Measurements from ENCODE around the gene HORMAD2.

The HORMAD2 gene

DNA sequence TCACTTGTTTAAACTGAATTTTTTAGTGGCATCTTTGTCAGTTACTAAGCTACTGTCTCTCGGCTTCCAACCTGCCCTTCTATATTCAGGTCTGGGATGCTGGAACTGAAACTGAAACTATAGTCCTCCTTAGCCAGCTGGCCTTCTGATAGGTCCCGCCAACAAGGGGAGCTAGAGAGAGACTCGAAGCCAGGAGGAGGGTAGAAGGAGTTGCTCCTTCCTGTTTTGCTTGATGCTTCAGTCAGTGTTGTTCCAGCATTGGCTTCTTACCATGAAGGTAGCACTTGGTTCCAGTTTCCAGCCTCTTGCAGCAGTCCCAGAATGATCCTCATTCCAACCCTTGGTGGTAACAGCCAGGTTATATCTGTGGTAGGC is 32.9 kb upstream of the HORMAD2 start:
- Histone ChIP-seq H3K4me1 (ENCODE audit: insufficient read depth, low read length) (peaks cover 18% of the 10 kb centered on the region), H3K27ac (ENCODE audit: low read length) (peak overlapping the region; percentile 86), H3K27me3 (ENCODE audit: insufficient read depth, low read length, poor library complexity) (no peaks in the 10 kb centered on the region), H3K36me3 (ENCODE audit: insufficient read depth, low read length) (no peaks in the 10 kb centered on the region), H3K79me2 (ENCODE audit: insufficient read depth, low read length) (no peaks in the 10 kb centered on the region), H4K20me1 (ENCODE audit: insufficient read depth, low read length) (no peaks in the 10 kb centered on the region), H3K9me3 (ENCODE audit: insufficient read depth, low read length, severe bottlenecking) (no peaks in the 10 kb centered on the region), H3K9ac (ENCODE audit: low read depth, low read length) (peak overlapping the region; percentile 31), H3K4me2 (ENCODE audit: insufficient read depth, low read length) (peak overlapping the region; percentile 56), H2AFZ (ENCODE audit: low read depth, low read length) (peak overlapping the region; percentile 84), H3K4me3 (ENCODE audit: low read depth in 1 of 2, low read length in 2 of 2) (peak overlapping the region in 1 of 2 experiments; percentile 50; a peak in 2 of 4 replicates)
- TF ChIP-seq, protein P1, sequence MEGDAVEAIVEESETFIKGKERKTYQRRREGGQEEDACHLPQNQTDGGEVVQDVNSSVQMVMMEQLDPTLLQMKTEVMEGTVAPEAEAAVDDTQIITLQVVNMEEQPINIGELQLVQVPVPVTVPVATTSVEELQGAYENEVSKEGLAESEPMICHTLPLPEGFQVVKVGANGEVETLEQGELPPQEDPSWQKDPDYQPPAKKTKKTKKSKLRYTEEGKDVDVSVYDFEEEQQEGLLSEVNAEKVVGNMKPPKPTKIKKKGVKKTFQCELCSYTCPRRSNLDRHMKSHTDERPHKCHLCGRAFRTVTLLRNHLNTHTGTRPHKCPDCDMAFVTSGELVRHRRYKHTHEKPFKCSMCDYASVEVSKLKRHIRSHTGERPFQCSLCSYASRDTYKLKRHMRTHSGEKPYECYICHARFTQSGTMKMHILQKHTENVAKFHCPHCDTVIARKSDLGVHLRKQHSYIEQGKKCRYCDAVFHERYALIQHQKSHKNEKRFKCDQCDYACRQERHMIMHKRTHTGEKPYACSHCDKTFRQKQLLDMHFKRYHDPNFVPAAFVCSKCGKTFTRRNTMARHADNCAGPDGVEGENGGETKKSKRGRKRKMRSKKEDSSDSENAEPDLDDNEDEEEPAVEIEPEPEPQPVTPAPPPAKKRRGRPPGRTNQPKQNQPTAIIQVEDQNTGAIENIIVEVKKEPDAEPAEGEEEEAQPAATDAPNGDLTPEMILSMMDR (IDR thresholded peaks at IDR 0.05; ENCODE audit: borderline replicate concordance, extremely low read depth, low read length, poor library complexity, severe bottlenecking): peak; percentile 77
- no peak for TF ChIP-seq EZH2 (IDR thresholded peaks at IDR 0.05; ENCODE audit: borderline replicate concordance, low read depth, low read length, severe bottlenecking)
- DNase-seq: peak; percentile 87
- peak; percentile 100 for ATAC-seq (ENCODE audit: insufficient read depth, low read depth)

DNA sequence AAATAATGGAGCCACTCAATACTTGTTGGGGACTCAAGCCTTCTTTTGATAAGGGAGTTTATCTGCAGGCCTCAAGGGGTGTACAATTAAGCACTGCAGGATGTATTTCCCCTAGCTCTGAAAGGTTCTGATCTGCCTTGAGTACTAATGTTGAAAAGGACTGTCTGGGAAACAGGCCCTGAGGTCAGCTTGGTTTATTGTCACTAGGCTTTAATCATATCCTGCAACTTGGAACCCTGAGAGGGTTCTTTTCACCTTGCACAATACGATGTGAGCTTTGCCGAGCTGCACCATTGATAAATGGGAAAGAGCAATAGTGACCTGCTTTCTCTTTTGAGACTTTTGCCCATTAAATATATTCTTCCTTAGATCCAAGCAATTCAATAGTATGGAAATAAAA is 31.6 kb upstream of the HORMAD2 start:
- H3K4me3 ChIP-seq (ENCODE audit: low read depth in 1 of 2, low read length in 2 of 2): no peak overlapping the region
- no peak for TF ChIP-seq EZH2 (IDR thresholded peaks at IDR 0.05; ENCODE audit: borderline replicate concordance, low read depth, low read length, severe bottlenecking)
- TF ChIP-seq, protein P1 (IDR thresholded peaks at IDR 0.05; ENCODE audit: borderline replicate concordance, extremely low read depth, low read length, poor library complexity, severe bottlenecking): no peak
- H3K36me3 ChIP-seq (ENCODE audit: insufficient read depth, low read length): no peaks in the 10 kb centered on the region
- no peaks in the 10 kb centered on the region for H4K20me1 ChIP-seq (ENCODE audit: insufficient read depth, low read length)
- no peaks in the 10 kb centered on the region for H3K27me3 ChIP-seq (ENCODE audit: insufficient read depth, low read length, poor library complexity)
- peaks cover 18% of the 10 kb centered on the region for H3K4me1 ChIP-seq (ENCODE audit: insufficient read depth, low read length)
- H3K4me2 ChIP-seq (ENCODE audit: insufficient read depth, low read length): no peak overlapping the region
- H3K79me2 ChIP-seq (ENCODE audit: insufficient read depth, low read length): no peaks in the 10 kb centered on the region
- ATAC-seq (ENCODE audit: insufficient read depth, low read depth) (no peak), DNase-seq (no peak)
- H2AFZ ChIP-seq (ENCODE audit: low read depth, low read length): peak overlapping the region; percentile 47
- no peak overlapping the region for H3K27ac ChIP-seq (ENCODE audit: low read length)
- no peak overlapping the region for H3K9ac ChIP-seq (ENCODE audit: low read depth, low read length)
- H3K9me3 ChIP-seq (ENCODE audit: insufficient read depth, low read length, severe bottlenecking): no peaks in the 10 kb centered on the region

DNA sequence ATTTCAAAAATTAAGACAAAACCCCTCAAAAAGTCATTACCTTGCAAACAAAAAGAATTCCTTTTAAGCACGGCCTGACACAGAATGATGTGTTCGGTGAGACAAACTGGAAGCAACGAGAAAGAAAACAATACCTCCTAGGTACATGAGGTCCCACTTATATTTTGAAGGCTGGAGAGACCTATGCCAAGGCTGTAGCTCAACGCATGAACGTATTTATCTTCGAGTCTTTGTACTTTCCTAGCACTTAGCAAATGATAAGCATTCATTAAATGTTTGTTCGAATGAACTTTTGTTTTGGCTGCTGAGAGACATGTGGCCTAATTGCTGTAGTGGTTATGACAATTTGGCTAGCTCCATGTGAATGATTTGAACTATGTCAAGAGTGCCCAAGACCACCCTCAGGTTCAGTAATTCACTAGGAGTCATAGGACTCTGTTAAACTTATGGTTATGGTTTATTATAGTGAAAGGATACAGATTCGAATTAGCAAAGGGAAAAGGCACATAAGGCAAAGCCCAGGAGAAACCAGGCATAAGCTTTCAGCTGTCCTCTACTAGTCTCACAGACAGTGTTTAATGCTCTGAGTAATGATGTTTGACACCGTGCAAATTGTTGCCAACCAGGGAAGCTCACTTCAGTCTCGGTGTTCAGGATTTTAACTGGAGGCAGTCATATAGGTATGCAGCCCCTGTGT is 26.0 kb upstream of the HORMAD2 start:
- H3K36me3 ChIP-seq (ENCODE audit: insufficient read depth, low read length): no peaks in the 10 kb centered on the region
- no peak for TF ChIP-seq EZH2 (IDR thresholded peaks at IDR 0.05; ENCODE audit: borderline replicate concordance, low read depth, low read length, severe bottlenecking)
- TF ChIP-seq, protein P1 (IDR thresholded peaks at IDR 0.05; ENCODE audit: borderline replicate concordance, extremely low read depth, low read length, poor library complexity, severe bottlenecking): no peak
- H3K4me1 ChIP-seq (ENCODE audit: insufficient read depth, low read length): no peaks in the 10 kb centered on the region
- no peaks in the 10 kb centered on the region for H4K20me1 ChIP-seq (ENCODE audit: insufficient read depth, low read length)
- no peak overlapping the region for H3K27ac ChIP-seq (ENCODE audit: low read length)
- H3K4me3 ChIP-seq (ENCODE audit: low read depth in 1 of 2, low read length in 2 of 2): no peak overlapping the region
- no peak overlapping the region for H3K9ac ChIP-seq (ENCODE audit: low read depth, low read length)
- DNase-seq (no peak), ATAC-seq (ENCODE audit: insufficient read depth, low read depth) (no peak)
- peaks cover 2% of the 10 kb centered on the region for H3K9me3 ChIP-seq (ENCODE audit: insufficient read depth, low read length, severe bottlenecking)
- no peaks in the 10 kb centered on the region for H3K27me3 ChIP-seq (ENCODE audit: insufficient read depth, low read length, poor library complexity)
- H3K4me2 ChIP-seq (ENCODE audit: insufficient read depth, low read length): no peak overlapping the region
- H2AFZ ChIP-seq (ENCODE audit: low read depth, low read length): 0 out of 2 replicates have a peak overlapping the region, but pooled peaks have one; percentile 15
- H3K79me2 ChIP-seq (ENCODE audit: insufficient read depth, low read length): no peaks in the 10 kb centered on the region

All from DND-41 (cell line).